GM18517 (cell line): ENCODE data around the gene ELFN1.

Experiments
- ATAC-seq: cut with Tn5 transposase; IDR thresholded peaks from one replicate; pipeline ENCODE4 v1.9.1; 2021; ENCODE audit warnings: mild to moderate bottlenecking, moderate library complexity; ENCODE audit not compliant: unreplicated experiment

ELFN1 gene

GRCh38 chr7:1669954-1670893 lies at the start of gene ELFN1:
TSS of gene ELFN1 (plus strand) at chr7:1670277. CDS start at chr7:1744597, 74,320 bp downstream.
- ATAC-seq: no peak

- no peak for ATAC-seq
Observed at GRCh38 chr7:1620835-1621234, 49.2 kb upstream of the ELFN1 start.

- no peak for ATAC-seq
Observed at GRCh38 chr7:1621718-1622117, 48.4 kb upstream of the ELFN1 start.

- ATAC-seq: no peak
Observed at GRCh38 chr7:1622441-1622840, 47.6 kb upstream of the ELFN1 start.

GRCh38 chr7:1623810-1624209 lies 46.3 kb upstream of the ELFN1 start:
- no peak for ATAC-seq

- ATAC-seq: no peak
Observed at GRCh38 chr7:1624999-1625927, 44.8 kb upstream of the ELFN1 start.

GRCh38 chr7:1626769-1627168 lies 43.3 kb upstream of the ELFN1 start:
- ATAC-seq: no peak

GRCh38 chr7:1630700-1631336 lies 39.3 kb upstream of the ELFN1 start:
- ATAC-seq: no peak

GRCh38 chr7:1631678-1632077 lies 38.4 kb upstream of the ELFN1 start:
- ATAC-seq: no peak

- no peak for ATAC-seq
Observed at GRCh38 chr7:1632506-1632905, 37.6 kb upstream of the ELFN1 start.

GRCh38 chr7:1632916-1633785 lies 36.9 kb upstream of the ELFN1 start:
- ATAC-seq: no peak

- ATAC-seq: no peak
Observed at GRCh38 chr7:1635401-1635800, 34.7 kb upstream of the ELFN1 start.

GRCh38 chr7:1637155-1637554 lies 32.9 kb upstream of the ELFN1 start:
- ATAC-seq: no peak

- ATAC-seq: no peak
Observed at GRCh38 chr7:1638215-1638661, 31.8 kb upstream of the ELFN1 start.

- no peak for ATAC-seq
Observed at GRCh38 chr7:1639071-1639470, 31.0 kb upstream of the ELFN1 start.

GRCh38 chr7:1639532-1640175 lies 30.4 kb upstream of the ELFN1 start:
- ATAC-seq: no peak

- no peak for ATAC-seq
Observed at GRCh38 chr7:1640376-1641172, 29.5 kb upstream of the ELFN1 start.

GRCh38 chr7:1641173-1641572 lies 28.9 kb upstream of the ELFN1 start:
- no peak for ATAC-seq
